Measurements from ENCODE around the gene UTF1. TPM values are rescaled to one million over a fixed set of nuclear protein-coding genes. Genes with fewer than 3 reads are reported as not detected.
"Not testable (repeated sequence)": the region's sequence is repeated elsewhere in the genome, so short reads cannot be mapped to it uniquely, and the experiment has no call there.

The UTF1 gene
- polyA plus RNA-seq, 3 donors = not detected

- peak in 1 of 3 donors; percentile 63 for DNase-seq (ENCODE audit: low read depth in 3 of 3, low spot score in 2 of 3)
Measured at GRCh38 chr10:133224756-133225372, 5.2 kb upstream of the UTF1 start.

- no peak for DNase-seq (ENCODE audit: low read depth in 3 of 3, low spot score in 2 of 3)
Measured at GRCh38 chr10:133225707-133226191, 4.3 kb upstream of the UTF1 start.

- DNase-seq (ENCODE audit: low read depth in 3 of 3, low spot score in 2 of 3) = no peak
Measured at GRCh38 chr10:133226251-133226808, 3.7 kb upstream of the UTF1 start.

DNA sequence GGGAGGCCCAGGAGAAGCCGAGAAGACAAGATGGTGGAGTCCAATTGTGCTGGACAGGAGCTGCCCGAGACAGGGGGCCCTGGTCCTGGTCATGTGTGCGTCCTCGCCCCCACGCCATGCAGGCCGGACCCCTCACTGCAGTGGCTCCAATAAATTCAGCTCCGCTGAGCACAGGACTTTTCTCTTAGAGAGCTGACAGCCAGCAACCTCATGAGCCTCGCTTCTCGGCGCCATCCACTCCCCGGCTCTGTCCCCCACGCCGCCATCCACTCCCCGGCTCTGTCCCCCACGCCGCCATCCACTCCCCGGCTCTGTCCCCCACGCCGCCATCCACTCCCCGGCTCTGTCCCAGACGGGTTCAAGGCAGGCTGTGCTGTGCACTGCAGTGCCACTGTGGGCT lies 2.8 kb upstream of the UTF1 start:
- no peak for DNase-seq (ENCODE audit: low read depth in 3 of 3, low spot score in 2 of 3)

- no peak for DNase-seq (ENCODE audit: low read depth in 3 of 3, low spot score in 2 of 3)
Measured at GRCh38 chr10:133229265-133230043, 563 bp upstream of the UTF1 start.

GRCh38 chr10:133230387-133231195 lies 574 bp downstream of the UTF1 start:
- DNase-seq (ENCODE audit: low read depth in 3 of 3, low spot score in 2 of 3) = no peak

GRCh38 chr10:133231244-133231945 lies 1.4 kb downstream of the UTF1 start:
- no peak for DNase-seq (ENCODE audit: low read depth in 3 of 3, low spot score in 2 of 3)

DNA sequence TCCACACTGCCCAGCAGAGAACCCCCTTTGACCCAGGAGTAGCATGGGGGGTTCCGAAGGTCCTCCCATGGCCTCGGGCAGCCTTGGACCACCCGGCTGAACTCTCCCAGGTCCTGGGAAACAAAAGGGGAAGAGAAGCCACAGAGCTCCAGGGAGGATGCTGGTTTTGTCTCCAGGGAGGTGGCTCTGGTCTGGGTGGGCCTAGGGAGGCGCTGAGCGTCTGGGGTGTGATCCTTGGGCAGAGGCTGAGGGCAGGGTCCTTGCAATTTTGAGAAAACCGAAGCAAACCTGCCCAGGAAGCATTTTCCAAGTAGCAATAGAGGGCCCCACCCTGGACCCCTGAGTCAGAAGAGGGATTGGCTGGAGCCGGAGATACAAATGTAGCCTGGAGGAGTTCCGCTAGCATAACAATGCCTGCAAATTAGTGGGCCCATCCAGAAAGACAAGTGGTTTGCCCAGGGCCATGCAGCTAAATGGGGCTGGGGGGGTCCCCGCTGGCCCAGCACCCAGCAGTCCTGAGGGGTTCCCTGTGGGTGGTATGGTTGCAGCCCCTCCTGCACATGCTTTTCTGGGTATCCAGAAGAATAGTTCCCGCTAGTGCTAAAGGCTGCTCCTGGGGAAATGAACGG lies 2.0 kb downstream of the UTF1 start:
- DNase-seq (ENCODE audit: low read depth in 3 of 3, low spot score in 2 of 3) = no peak

DNA sequence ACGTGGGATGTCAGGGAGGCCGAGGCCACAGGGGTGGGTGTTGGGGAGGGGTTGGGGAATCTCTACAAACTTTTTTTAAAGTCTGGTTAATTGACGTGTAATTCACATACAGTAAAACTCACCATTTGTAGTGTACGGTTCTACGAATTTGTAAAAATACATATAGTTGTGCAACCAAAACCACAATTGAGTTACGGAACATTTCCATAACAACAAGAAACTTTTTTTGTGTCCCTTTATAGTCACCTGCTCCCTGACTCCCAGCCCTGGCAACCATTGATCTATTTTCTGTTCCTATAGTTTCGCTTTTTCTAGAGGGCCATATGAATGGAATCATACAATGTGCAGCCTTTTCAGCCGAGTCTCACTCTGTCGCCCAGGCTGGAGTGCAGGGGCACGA lies 4.8 kb downstream of the UTF1 start:
- DNase-seq (ENCODE audit: low read depth in 3 of 3, low spot score in 2 of 3) = not testable (repeated sequence)

DNA sequence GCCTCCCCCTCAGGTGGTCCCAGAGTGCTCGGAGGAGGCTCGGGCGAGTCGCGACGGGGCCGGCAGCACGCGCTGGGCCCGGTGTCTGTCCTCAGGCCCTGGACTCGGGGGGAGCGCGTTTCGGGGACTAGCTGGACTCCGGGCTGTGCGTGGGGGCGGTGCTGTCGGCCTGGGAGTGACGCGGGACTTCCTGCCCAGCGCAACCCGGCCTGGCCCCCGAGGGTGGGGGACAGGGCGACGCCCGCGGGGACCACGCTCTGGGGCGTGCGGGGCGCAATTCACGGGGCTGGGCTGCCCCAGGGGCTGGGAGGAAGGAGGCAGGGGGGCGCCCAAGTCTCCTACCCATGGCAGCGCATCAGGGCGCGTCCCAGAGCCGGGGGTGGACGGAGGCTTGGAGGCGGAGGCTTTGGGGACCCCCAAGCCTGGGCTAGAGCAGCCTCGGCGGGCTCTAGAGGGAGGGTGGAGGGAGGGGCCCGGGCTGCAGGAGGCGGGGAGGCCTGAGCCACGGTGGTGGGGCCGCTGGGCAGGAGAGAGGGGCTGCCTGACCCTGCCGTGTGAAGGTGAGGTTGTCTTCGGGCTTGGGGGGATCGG lies 5.3 kb downstream of the UTF1 start:
- no peak for DNase-seq (ENCODE audit: low read depth in 3 of 3, low spot score in 2 of 3)

GRCh38 chr10:133235932-133236331 lies 5.9 kb downstream of the UTF1 start:
- DNase-seq (ENCODE audit: low read depth in 3 of 3, low spot score in 2 of 3) = no peak

- no peak for DNase-seq (ENCODE audit: low read depth in 3 of 3, low spot score in 2 of 3)
Measured at GRCh38 chr10:133236401-133237240, 6.6 kb downstream of the UTF1 start.

DNA sequence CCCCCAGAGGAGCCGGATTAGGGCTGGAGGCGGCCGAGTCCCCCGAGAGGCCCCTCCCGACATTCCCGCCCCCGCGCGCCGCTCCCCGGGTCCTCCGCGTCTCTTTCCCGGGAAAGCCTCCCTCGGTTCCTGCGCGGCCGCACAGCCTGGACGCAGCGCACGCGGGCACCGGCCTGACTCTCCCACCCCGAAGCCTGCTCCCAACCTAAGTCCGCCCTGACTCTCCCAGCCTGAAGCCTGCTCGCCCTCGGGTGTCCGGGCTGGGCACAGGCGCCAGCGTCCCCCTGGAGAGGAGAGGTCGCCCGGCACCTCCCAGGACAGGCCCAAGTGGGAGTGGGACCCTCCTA lies 7.2 kb downstream of the UTF1 start:
- DNase-seq (ENCODE audit: low read depth in 3 of 3, low spot score in 2 of 3) = no peak

DNA sequence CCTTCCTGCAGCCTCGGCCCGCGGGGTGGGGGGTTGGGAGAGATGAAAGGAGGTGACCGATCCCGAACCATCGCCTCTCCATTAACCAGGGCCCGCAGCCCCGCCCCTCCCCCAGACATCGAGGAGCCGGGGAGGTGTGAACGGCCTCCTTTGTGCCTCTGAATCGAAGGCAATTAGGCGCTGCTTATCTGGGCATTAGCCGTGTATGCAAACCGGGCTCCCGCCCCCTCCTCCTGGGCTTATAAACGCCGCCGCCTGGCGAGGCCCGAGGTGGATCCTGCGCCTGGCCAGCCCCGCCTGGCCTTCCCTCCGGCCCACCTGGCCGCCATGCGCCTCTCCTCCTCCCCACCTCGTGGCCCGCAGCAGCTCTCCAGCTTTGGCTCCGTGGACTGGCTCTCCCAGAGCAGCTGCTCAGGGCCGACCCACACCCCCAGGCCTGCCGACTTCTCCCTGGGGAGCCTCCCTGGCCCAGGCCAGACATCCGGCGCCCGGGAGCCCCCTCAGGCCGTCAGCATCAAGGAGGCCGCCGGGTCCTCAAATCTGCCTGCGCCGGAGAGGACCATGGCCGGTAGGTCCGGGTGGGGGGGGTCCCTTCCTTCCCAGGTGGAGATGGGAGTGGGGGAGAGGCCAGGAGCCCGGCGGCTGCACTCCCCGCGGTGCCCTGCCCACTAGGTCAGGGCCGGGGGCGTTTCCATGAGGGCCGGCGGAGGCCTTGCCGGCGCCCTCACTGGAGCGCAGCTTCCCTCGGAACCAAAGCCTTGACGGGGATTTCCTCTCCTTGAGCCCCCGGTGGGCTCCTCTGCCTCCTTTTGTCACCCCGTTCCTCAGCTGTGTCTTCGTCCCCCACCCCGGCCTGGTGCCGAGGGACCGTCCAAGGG lies 7.8 kb downstream of the UTF1 start, which contains the start of gene VENTX:
VENTX (plus strand) TSS at position 268 of the 878 bp plus-strand sequence; CDS start at position 328, 60 bp downstream.
- DNase-seq (ENCODE audit: low read depth in 3 of 3, low spot score in 2 of 3) = no peak

DNA sequence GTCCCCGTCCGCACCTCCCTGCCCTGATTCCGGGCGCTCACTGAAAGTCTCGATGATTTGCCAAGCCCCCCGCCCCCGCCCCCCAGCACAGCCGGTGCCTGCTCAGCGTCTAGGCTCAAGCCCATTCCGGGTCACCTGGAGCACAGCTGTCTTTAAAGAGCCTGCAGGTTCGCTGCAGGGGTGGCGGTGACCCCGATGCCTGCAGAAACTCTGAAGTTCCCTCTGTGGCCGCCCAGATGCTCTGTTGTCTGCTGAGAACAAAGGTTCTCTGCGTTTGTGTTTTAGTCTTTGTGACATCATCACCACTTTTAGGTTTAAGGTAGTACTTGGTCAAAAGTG lies 8.4 kb downstream of the UTF1 start:
- DNase-seq (ENCODE audit: low read depth in 3 of 3, low spot score in 2 of 3) = no peak

- DNase-seq (ENCODE audit: low read depth in 3 of 3, low spot score in 2 of 3) = no peak
Measured at GRCh38 chr10:133239990-133240389, 10.0 kb downstream of the UTF1 start.

- no peak for DNase-seq (ENCODE audit: low read depth in 3 of 3, low spot score in 2 of 3)
Measured at GRCh38 chr10:133241501-133242205, 11.6 kb downstream of the UTF1 start.

Measured in right renal cortex interstitium (tissue), 3 donors.